SK-N-SH (cell line): ENCODE measurements around the gene ZNF366. TPM values are rescaled to one million over a fixed set of nuclear protein-coding genes. Genes with fewer than 3 reads are reported as not detected.

ENCODE experiments used
- CTCF ChIA-PET: fragments of 300-600, 350-600 bp; formaldehyde crosslinking; extraction: SDS; loops from one replicate; lab custom pipeline; 2021; lab: Yijun Ruan, JAX
- POLR2A ChIA-PET: fragments of 350-600 bp; sonication (Branson Sonifier 250); formaldehyde crosslinking; extraction: SDS; loops from one replicate; lab custom pipeline; 2020; ENCODE audit warnings: antibody characterized with exemption, inconsistent platforms; lab: Yijun Ruan, JAX
- DNase-seq: peaks from one replicate; pipeline ENCODE4 v3.0.0; 2012
- H2AFZ ChIP-seq: fragments of 200-600 bp; sonication (generic); 2 replicates; pipeline ENCODE4 v1.8.1; 2016; ENCODE audit warnings: antibody characterized with exemption, mild to moderate bottlenecking, low read depth
- H3F3A ChIP-seq: fragments of 200-600 bp; sonication (generic); replicated peaks from 2 replicates; pipeline ENCODE3; 2016; ENCODE audit warnings: antibody characterized with exemption, mild to moderate bottlenecking; ENCODE audit not compliant: insufficient read depth
- H3K27ac ChIP-seq, 2 experiments: fragments of 200-500 bp in 1 of 2; fragments of 200-600 bp in 1 of 2; sonication (Bioruptor generic) in 1 of 2; sonication (generic), shearing (Covaris generic) in 1 of 2; 2 replicates each; pipeline versions ENCODE4 v1.5.1 to v1.6.1; 2014 to 2016; ENCODE audit warnings: low read depth in 2 of 2, inconsistent platforms in 1 of 2, low read length in 1 of 2, mild to moderate bottlenecking in 1 of 2, mixed read lengths in 1 of 2
- H3K27me3 ChIP-seq: fragments of 200-600 bp; sonication (generic), shearing (Covaris generic); 2 replicates; pipeline ENCODE4 v1.6.1; 2016; ENCODE audit warnings: mixed run types; ENCODE audit not compliant: insufficient read depth
- H3K36me3 ChIP-seq, 2 experiments: fragments of 200-500 bp in 1 of 2; fragments of 200-600 bp in 1 of 2; sonication (Bioruptor generic) in 1 of 2; sonication (generic) in 1 of 2; replicated peaks in 1 of 2; 2 replicates each; pipeline versions ENCODE3 to v1.5.1; 2014 to 2016; ENCODE audit warnings: low read length in 1 of 2, mild to moderate bottlenecking in 1 of 2; ENCODE audit not compliant: insufficient read depth in 2 of 2, control insufficient read depth in 1 of 2
- H3K4me1 ChIP-seq, 2 experiments: fragments of 200-500 bp in 1 of 2; fragments of 200-600 bp in 1 of 2; sonication (Bioruptor generic) in 1 of 2; sonication (generic), shearing (Covaris generic) in 1 of 2; 2 replicates each; pipeline versions ENCODE4 v1.5.1 to v1.6.1; 2014 to 2016; ENCODE audit warnings: low read depth in 1 of 2, low read length in 1 of 2, mixed run types in 1 of 2; ENCODE audit not compliant: insufficient read depth in 2 of 2, control insufficient read depth in 1 of 2
- H3K4me2 ChIP-seq: fragments of 200-600 bp; sonication (generic), shearing (Covaris generic); 2 replicates; pipeline ENCODE4 v1.6.1; 2017; ENCODE audit warnings: mixed run types
- H3K4me3 ChIP-seq, 2 experiments: fragments of 200-500 bp in 1 of 2; fragments of 200-600 bp in 1 of 2; sonication (Bioruptor generic) in 1 of 2; sonication (generic), shearing (Covaris generic) in 1 of 2; 2 replicates each; pipeline versions ENCODE4 v1.5.1 to v1.8.1; 2014 to 2016; ENCODE audit warnings: low read depth in 2 of 2, inconsistent platforms in 1 of 2, low read length in 1 of 2, mild to moderate bottlenecking in 1 of 2, mixed read lengths in 1 of 2, moderate library complexity in 1 of 2
- H3K79me2 ChIP-seq: fragments of 200-600 bp; sonication (generic); 2 replicates; pipeline ENCODE4 v1.8.1; 2017; ENCODE audit warnings: mild to moderate bottlenecking; ENCODE audit not compliant: insufficient read depth
- H3K9ac ChIP-seq: fragments of 200-600 bp; sonication (generic); 2 replicates; pipeline ENCODE4 v1.6.1; 2017; ENCODE audit warnings: mixed run types
- H3K9me2 ChIP-seq: fragments of 200-600 bp; sonication (generic); 2 replicates; pipeline ENCODE4 v1.6.1; 2017; ENCODE audit warnings: mixed run types
- H3K9me3 ChIP-seq: fragments of 200-600 bp; sonication (generic); 2 replicates; pipeline ENCODE4 v1.6.1; 2017; ENCODE audit warnings: mixed run types, mild to moderate bottlenecking, moderate library complexity
- H4K20me1 ChIP-seq: fragments of 200-600 bp; sonication (generic); 2 replicates; pipeline ENCODE4 v1.6.1; 2017; ENCODE audit warnings: mild to moderate bottlenecking, mixed run types; ENCODE audit not compliant: insufficient read depth
- CHD2 ChIP-seq: fragments of 150-350 bp; IDR thresholded peaks from 2 replicates; pipeline ENCODE4 v1.6.1; 2018; ENCODE audit warnings: low read length; ENCODE audit not compliant: partially characterized antibody
- EZH2phosphoT487 ChIP-seq: fragments of 200-600 bp; sonication (generic); IDR thresholded peaks from 2 replicates; pipeline ENCODE4 v1.6.1; 2017; ENCODE audit warnings: low read depth, mixed run types, mild to moderate bottlenecking, antibody characterized with exemption, moderate library complexity, borderline replicate concordance
- FOXJ3 ChIP-seq: sonication (generic); formaldehyde crosslinking; IDR thresholded peaks from 2 replicates; pipeline ENCODE4 v1.5.1; 2020; ENCODE audit warnings: mild to moderate bottlenecking, missing genetic modification reagents
- FOXM1 ChIP-seq: IDR thresholded peaks from 2 replicates; pipeline ENCODE4 v1.4.0; 2012; ENCODE audit warnings: low read depth, mild to moderate bottlenecking
- MEF2A ChIP-seq: IDR thresholded peaks from 2 replicates; pipeline ENCODE4 v1.4.0; 2012; ENCODE audit warnings: low read depth, borderline replicate concordance
- MXI1 ChIP-seq: IDR thresholded peaks from 2 replicates; pipeline ENCODE4 v1.6.1; 2012; ENCODE audit warnings: mild to moderate bottlenecking, low read depth, low read length, improper control_type of control experiment
- RXRA ChIP-seq: IDR thresholded peaks from 2 replicates; pipeline ENCODE4 v1.4.0; 2012; ENCODE audit warnings: low read depth, mild to moderate bottlenecking, borderline replicate concordance
- SIN3A ChIP-seq: IDR thresholded peaks from 2 replicates; pipeline ENCODE4 v1.6.1; 2012; ENCODE audit warnings: low read depth, mild to moderate bottlenecking, low read length, moderate library complexity, borderline replicate concordance
- TEAD4 ChIP-seq: IDR thresholded peaks from 2 replicates; pipeline ENCODE4 v1.4.0; 2012; ENCODE audit warnings: mild to moderate bottlenecking, borderline replicate concordance; ENCODE audit not compliant: insufficient read depth
- WGBS: methylation state at CpG from one replicate; pipeline ENCODE4 v1.1.6; 2017; ENCODE audit warnings: low lambda C conversion rate; 5-methylcytosine and 5-hydroxymethylcytosine counted together
- polyA plus RNA-seq, 3 experiments: library from polyadenylated mRNA; depleted of rRNA; stranded (reverse); fragments of >200 nt; gene quantifications; 2 replicates each; pipeline ENCODE4 v1.2.3, GENCODE V29; 2012

ZNF366 gene
- polyA plus RNA-seq, 1 of the 3 experiments (the other 2 are of a cell fraction), result not detected

GRCh38 chr5:72480841-72481240 lies 26.4 kb downstream of the ZNF366 start:
- CTCF ChIA-PET, result no interaction called here
- no peak for DNase-seq

GRCh38 chr5:72479921-72480320 lies 27.3 kb downstream of the ZNF366 start:
- H4K20me1 ChIP-seq, result no peaks in the 10 kb centered on the region
- ChIA-PET POLR2A (no interaction called here), CTCF (no interaction called here)
- H3K4me3 ChIP-seq, result no peak overlapping the region
- no peak overlapping the region for H3K4me2 ChIP-seq
- H3F3A ChIP-seq, result no peaks in the 10 kb centered on the region
- no peak overlapping the region for H3K27ac ChIP-seq
- 78% methylated on average over 1 of the region's 1 CpG for WGBS
- no peak for DNase-seq
- H3K79me2 ChIP-seq, result no peaks in the 10 kb centered on the region
- H2AFZ ChIP-seq, result no peak overlapping the region
- no peaks in the 10 kb centered on the region for H3K27me3 ChIP-seq
- H3K9me2 ChIP-seq, result no peaks in the 10 kb centered on the region
- no peaks in the 10 kb centered on the region for H3K9me3 ChIP-seq
- TF ChIP-seq MEF2A, result no peak
- TF ChIP-seq RXRA, result no peak
- TF ChIP-seq EZH2phosphoT487, result no peak
- no peaks in the 10 kb centered on the region for H3K36me3 ChIP-seq
- no peak overlapping the region for H3K9ac ChIP-seq
- no peaks in the 10 kb centered on the region for H3K4me1 ChIP-seq

More at GRCh38 chr5:72480841-72481240, 26.4 kb downstream of the ZNF366 start:
- Histone ChIP-seq H3K9me3 (no peaks in the 10 kb centered on the region), H3K27me3 (no peaks in the 10 kb centered on the region), H3K79me2 (no peaks in the 10 kb centered on the region), H3K9me2 (no peaks in the 10 kb centered on the region), H3K4me3 (no peak overlapping the region), H3K4me1 (no peaks in the 10 kb centered on the region), H3K9ac (no peak overlapping the region), H3K4me2 (no peak overlapping the region), H3K36me3 (no peaks in the 10 kb centered on the region), H2AFZ (no peak overlapping the region), H3F3A (no peaks in the 10 kb centered on the region), H4K20me1 (no peaks in the 10 kb centered on the region), H3K27ac (no peak overlapping the region)
- POLR2A ChIA-PET, result no interaction called here
- WGBS, result 83% methylated on average over 9 of the region's 9 CpGs
- TF ChIP-seq MXI1, result no peak
- TF ChIP-seq SIN3A, result no peak
- no peak for TF ChIP-seq TEAD4

- Histone ChIP-seq H3K4me1 (no peaks in the 10 kb centered on the region), H3F3A (no peaks in the 10 kb centered on the region), H3K27ac (no peak overlapping the region), H3K9me2 (no peaks in the 10 kb centered on the region), H3K9me3 (no peaks in the 10 kb centered on the region), H3K4me2 (no peak overlapping the region), H3K27me3 (no peaks in the 10 kb centered on the region), H3K4me3 (no peak overlapping the region), H3K36me3 (no peaks in the 10 kb centered on the region), H3K79me2 (no peaks in the 10 kb centered on the region), H4K20me1 (no peaks in the 10 kb centered on the region), H3K9ac (no peak overlapping the region), H2AFZ (no peak overlapping the region)
- TF ChIP-seq FOXM1, result no peak
- no peak for TF ChIP-seq FOXJ3 (CRISPR knock-in tag)
- TF ChIP-seq CHD2, result no peak
- ChIA-PET POLR2A (no interaction called here), CTCF (no interaction called here)
- DNase-seq, result no peak
- 57% methylated on average over 1 of the region's 1 CpG for whole genome bisulfite sequencing
These were observed 28.5 kb downstream of the ZNF366 start for GRCh38 chr5:72478684-72479083.
